ENCODE results near the gene NALF2. TPM values are rescaled to one million over a fixed set of nuclear protein-coding genes. Genes with fewer than 3 reads are reported as not detected.

Gene NALF2
- total RNA-seq, 1 experiment from 2014 or later, result 6.3 TPM

- DNase-seq, result no peak
- Mint-ChIP-seq H3K36me3 (ENCODE audit: insufficient read depth, unreplicated experiment) (no peaks in the 10 kb centered on the region), H3K4me3 (ENCODE audit: low read depth, unreplicated experiment) (no peak overlapping the region), H3K27me3 (ENCODE audit: unreplicated experiment) (peaks cover 32% of the 10 kb centered on the region), H3K9me3 (ENCODE audit: low read depth, unreplicated experiment) (no peaks in the 10 kb centered on the region), H3K4me1 (ENCODE audit: low read depth, unreplicated experiment) (peaks cover 11% of the 10 kb centered on the region), H3K27ac (ENCODE audit: unreplicated experiment) (no peak overlapping the region)
- intact Hi-C loops (cut with micrococcal nuclease; ENCODE audit: unreplicated experiment), result loop anchor here (5.0 kb wide), 1 partner anchor 608 kb away; no protein-coding TSS in a partner anchor
- no TSS peak for BruUV-seq (replicated peaks)
- CTCF ChIA-PET, result no interaction called here
- TF ChIP-seq CTCF (IDR thresholded peaks at IDR 0.05; ENCODE audit: unreplicated experiment), result no peak
Measured at GRCh38 chrX:69489625-69490024, 14.5 kb upstream of the NALF2 start.

GRCh38 chrX:69493193-69493592, 10.9 kb upstream of the NALF2 start:
- BruUV-seq (replicated peaks), result no TSS peak
- no peaks in the 10 kb centered on the region for H3K36me3 Mint-ChIP-seq (ENCODE audit: insufficient read depth, unreplicated experiment)
- CTCF ChIA-PET, result interaction anchor here (1.1 to 2.1 kb wide), 3 partner anchors 125 to 604 kb away, joined by 6 to 9 read pairs (median 8); no protein-coding TSS in a partner anchor
- peaks cover 13% of the 10 kb centered on the region for H3K27me3 Mint-ChIP-seq (ENCODE audit: unreplicated experiment)
- H3K4me1 Mint-ChIP-seq (ENCODE audit: low read depth, unreplicated experiment), result peaks cover 11% of the 10 kb centered on the region
- H3K27ac Mint-ChIP-seq (ENCODE audit: unreplicated experiment), result no peak overlapping the region
- DNase-seq, result peak; percentile 69
- no peak overlapping the region for H3K4me3 Mint-ChIP-seq (ENCODE audit: low read depth, unreplicated experiment)
- intact Hi-C loops (cut with micrococcal nuclease; ENCODE audit: unreplicated experiment), result loop anchor here (1.0 to 5.0 kb wide), 3 partner anchors 126 to 604 kb away; no protein-coding TSS in a partner anchor
- H3K9me3 Mint-ChIP-seq (ENCODE audit: low read depth, unreplicated experiment), result no peaks in the 10 kb centered on the region
- TF ChIP-seq CTCF (IDR thresholded peaks at IDR 0.05; ENCODE audit: unreplicated experiment), result peak; percentile 48

GRCh38 chrX:69493766-69494165, 10.4 kb upstream of the NALF2 start:
- peaks cover 7% of the 10 kb centered on the region for H3K27me3 Mint-ChIP-seq (ENCODE audit: unreplicated experiment)
- H3K4me3 Mint-ChIP-seq (ENCODE audit: low read depth, unreplicated experiment), result no peak overlapping the region
- peaks cover 11% of the 10 kb centered on the region for H3K4me1 Mint-ChIP-seq (ENCODE audit: low read depth, unreplicated experiment)
- no peak overlapping the region for H3K27ac Mint-ChIP-seq (ENCODE audit: unreplicated experiment)
- no peaks in the 10 kb centered on the region for H3K36me3 Mint-ChIP-seq (ENCODE audit: insufficient read depth, unreplicated experiment)
- intact Hi-C loops (cut with micrococcal nuclease; ENCODE audit: unreplicated experiment), result loop anchor here (1.0 to 5.0 kb wide), 3 partner anchors 125 to 604 kb away; no protein-coding TSS in a partner anchor
- TF ChIP-seq CTCF (IDR thresholded peaks at IDR 0.05; ENCODE audit: unreplicated experiment), result no peak
- H3K9me3 Mint-ChIP-seq (ENCODE audit: low read depth, unreplicated experiment), result no peaks in the 10 kb centered on the region
- CTCF ChIA-PET, result interaction anchor here (0.6 to 2.1 kb wide), 2 partner anchors 537 to 604 kb away, joined by 4 to 8 read pairs; no protein-coding TSS in a partner anchor
- BruUV-seq (replicated peaks), result no TSS peak
- no peak for DNase-seq

- Mint-ChIP-seq H3K9me3 (ENCODE audit: low read depth, unreplicated experiment) (no peaks in the 10 kb centered on the region), H3K36me3 (ENCODE audit: insufficient read depth, unreplicated experiment) (no peaks in the 10 kb centered on the region), H3K27me3 (ENCODE audit: unreplicated experiment) (no peaks in the 10 kb centered on the region), H3K4me1 (ENCODE audit: low read depth, unreplicated experiment) (peaks cover 11% of the 10 kb centered on the region), H3K27ac (ENCODE audit: unreplicated experiment) (no peak overlapping the region), H3K4me3 (ENCODE audit: low read depth, unreplicated experiment) (no peak overlapping the region)
- no peak for DNase-seq
- TF ChIP-seq CTCF (IDR thresholded peaks at IDR 0.05; ENCODE audit: unreplicated experiment), result no peak
- CTCF ChIA-PET, result no interaction called here
- intact Hi-C loops (cut with micrococcal nuclease; ENCODE audit: unreplicated experiment), result no loop called here
- BruUV-seq (replicated peaks), result no TSS peak
Measured at GRCh38 chrX:69496183-69496582, 7.9 kb upstream of the NALF2 start.
